HG03095 (cell line): ENCODE data around the gene LAGE3.

Experiments used
- ATAC-seq: cut with Tn5 transposase; IDR thresholded peaks from one replicate; pipeline ENCODE4 v1.9.1; 2021; ENCODE audit warnings: moderate library complexity; ENCODE audit not compliant: unreplicated experiment

LAGE3 gene

DNA sequence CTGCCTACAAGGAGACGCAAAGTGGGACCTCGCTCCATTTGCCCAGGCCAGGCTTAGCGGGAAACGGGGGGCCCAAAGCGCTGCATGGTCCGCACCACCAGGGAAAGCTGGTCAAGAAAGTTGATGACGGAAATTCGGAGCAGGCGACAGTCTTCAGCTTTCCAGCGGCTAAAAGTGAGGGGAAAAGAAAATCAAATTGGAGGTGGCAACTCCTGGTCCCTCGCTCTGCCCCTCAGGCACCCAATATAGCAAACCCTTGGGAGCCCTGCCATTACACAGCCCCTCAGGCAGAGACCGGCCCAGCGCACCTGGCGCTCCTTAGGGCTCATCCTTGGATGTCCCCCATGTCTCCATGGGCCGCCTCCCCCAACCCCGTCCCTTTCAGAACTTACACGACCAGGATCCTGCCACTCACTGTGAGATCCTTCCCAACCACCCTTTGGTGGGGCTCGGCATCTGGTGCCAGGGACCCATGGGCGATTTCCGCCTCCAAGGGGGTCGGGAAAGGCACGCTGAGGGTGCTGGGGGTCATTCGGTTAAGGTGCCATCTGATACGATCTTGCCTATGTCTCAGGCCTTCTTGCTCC lies 1.1 kb downstream of the LAGE3 start:
- no peak for ATAC-seq

DNA sequence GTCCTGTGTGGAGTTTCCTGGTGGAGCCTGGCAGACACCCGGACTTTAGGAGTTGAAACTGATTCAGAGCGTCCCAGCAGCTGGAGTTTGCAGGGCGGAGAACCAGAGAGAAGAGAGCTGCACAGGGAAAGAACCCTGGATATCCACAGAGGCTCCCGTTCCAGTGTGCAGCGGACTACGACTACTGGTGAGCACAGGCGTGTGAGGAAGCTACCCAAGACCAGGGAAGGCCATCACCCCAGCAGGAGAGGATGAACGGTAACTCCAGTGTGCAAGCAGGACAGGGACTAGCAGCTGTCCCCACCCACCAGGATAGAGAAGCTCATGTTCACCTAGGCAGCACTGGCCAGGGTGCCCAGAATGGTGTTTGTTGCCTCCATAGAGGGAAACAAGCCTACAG lies 2.3 kb downstream of the LAGE3 start:
- ATAC-seq: no peak

DNA sequence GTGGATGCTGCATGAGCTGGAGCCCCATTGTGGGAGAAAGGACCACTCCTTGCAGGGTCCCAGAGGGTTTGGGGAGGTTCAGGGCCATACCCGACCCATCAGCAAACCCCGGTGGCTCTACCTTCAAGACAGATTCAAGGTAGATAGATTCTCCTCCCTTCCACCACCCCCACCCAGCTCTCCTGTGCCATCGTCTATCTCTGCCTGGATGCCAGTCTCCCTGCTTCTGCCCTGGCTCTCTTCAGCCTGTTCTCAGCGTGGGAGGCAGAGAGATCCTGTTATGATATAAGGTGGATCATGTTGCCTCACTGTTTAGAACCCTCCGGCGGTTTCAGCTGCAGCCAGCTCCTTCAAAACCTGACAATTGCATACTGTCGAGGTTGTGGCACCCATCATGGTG lies 5.4 kb downstream of the LAGE3 start:
- no peak for ATAC-seq

DNA sequence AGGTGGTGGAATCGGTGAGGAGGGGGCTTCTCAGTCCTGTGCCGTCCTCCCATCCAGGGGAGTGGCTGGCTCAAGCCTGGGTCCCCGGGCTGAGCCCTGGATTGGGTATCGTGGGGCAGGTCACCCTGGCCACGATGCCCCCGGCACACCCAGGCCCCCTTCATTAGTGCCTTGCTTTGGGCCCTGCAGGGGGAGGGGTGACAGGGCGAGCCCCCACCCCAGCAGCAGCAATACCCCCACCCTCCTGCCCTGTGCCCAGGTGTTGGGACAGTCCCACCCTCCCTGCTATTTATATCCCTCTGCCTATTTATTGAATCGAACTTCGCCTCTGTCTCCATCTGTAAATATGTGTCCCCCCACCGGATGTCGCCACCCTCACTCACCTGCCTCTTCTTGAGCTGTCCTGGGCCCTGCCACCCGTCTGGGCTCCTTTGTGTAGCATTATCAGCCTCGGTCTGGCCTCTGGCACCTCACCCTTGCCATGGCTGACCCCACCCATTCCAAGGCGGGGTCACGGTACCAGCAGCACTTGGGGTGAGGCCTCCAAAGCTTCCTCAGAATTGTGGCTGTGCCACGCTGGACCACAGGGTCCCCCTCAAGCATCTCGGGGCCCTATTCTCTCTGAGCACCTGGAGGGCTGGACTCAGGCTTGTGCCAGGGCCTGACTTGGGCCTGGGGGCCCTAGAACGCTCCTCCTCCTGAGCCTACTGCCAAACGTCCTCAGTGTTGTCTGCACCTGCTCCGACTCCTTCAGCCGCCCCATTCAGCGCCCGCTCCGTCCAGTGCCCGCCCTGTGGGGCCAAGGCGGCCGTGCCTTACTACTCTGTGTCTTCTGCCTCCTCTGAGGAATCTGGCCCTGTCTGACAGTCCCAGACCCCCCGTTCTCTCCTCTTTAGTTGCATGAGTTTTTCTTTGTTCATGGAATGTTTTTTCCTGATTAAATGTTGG lies 6.1 kb downstream of the LAGE3 start:
- no peak for ATAC-seq

DNA sequence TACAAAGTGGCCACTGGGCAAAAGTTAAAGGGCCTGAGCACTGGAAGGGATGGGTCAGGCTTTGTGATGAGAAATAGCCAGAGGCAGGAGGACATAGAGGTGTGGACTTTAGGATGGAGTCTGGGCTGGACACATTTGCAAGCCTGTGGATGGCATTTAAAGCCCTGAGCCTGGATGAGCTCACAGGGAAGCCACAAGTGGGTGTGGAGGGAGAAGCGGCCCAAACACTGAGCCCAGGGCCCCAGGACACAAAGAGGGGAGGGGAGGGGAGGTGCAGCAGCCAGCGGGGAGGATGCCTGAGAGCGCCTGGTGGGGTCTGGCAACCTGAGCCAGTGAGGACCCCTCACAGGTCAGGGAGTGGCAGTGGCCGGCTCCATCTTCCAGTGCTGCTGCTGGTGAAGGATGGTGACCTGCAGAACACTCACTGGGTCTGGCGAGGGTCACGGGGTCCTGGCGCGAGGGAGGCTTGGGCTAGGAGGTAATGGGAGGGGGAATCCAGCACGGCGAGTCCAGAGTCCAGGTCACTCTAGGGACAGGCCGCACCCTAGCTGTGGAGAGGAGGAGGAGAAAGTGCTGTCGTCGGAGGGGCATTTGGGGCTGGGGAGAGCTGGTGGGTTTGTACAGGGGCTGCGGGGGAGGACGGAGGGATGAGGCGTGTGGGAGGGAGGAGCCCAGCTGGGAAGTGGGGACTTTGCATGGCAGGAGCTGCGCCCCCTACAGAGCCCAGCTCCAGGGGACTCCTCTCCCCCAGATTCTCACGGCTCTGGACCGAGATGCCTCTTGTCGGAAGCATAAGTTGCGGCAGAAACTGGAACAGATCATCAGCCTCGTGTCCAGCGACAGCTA lies 7.0 kb downstream of the LAGE3 start:
- ATAC-seq: no peak

DNA sequence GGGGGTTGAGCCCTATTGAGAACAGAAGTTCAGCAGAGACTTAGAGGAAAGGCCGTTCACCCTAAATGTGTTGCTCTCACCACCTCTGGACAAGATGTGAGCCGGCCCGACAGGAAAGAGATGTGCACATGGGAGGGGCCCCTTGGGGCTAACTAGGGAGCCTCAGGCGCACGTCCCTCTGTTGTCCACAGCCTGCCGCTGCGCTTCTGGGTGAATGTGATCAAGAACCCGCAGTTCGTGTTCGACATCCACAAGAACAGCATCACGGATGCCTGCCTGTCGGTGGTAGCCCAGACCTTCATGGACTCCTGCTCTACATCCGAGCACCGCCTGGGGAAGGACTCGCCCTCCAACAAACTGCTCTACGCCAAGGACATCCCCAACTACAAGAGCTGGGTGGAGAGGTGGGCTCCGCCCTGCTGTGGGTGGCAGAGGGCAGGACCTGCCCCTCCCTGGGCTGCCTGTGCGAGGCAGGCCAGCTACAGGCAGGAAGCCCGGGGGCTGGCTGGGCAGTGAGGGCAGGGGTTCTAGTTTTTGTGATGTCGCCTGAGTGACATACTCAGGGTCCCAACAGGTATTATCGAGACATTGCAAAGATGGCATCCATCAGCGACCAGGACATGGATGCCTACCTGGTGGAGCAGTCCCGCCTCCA lies 8.0 kb downstream of the LAGE3 start:
- no peak for ATAC-seq

DNA sequence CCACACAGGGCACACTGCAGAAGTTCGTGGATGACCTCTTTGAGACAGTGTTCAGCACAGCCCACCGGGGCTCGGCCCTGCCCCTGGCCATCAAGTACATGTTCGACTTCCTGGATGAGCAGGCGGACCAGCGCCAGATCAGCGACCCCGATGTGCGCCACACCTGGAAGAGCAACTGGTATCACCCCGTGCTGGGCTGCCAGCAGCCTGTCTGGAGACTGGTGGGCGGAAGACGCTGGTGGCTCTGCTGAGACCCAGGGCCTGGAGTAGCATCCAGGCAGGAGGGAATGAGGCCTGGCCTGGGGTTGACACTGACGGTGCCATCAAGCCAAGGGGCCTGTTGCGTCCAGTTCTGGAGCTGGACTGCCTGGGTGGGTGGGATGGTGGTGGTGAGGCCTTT lies 8.6 kb downstream of the LAGE3 start:
- no peak for ATAC-seq

DNA sequence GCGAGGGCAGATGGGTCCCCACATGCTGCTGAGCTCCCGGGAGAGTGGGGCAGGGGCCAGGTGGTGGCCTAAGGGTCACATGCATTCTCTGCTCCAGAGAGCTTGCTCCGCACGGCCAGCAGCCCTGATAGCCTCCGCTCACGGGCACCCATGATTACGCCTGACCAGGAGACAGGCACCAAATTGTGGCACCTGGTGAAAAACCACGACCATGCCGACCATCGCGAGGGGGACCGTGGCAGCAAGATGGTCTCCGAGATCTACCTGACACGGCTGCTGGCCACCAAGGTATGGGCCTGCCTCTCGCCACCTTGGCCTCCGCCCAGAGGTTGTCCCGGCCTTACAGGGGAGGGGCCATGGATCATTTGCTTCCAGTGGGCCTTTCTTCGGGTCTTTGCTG lies 9.2 kb downstream of the LAGE3 start:
- ATAC-seq: no peak

DNA sequence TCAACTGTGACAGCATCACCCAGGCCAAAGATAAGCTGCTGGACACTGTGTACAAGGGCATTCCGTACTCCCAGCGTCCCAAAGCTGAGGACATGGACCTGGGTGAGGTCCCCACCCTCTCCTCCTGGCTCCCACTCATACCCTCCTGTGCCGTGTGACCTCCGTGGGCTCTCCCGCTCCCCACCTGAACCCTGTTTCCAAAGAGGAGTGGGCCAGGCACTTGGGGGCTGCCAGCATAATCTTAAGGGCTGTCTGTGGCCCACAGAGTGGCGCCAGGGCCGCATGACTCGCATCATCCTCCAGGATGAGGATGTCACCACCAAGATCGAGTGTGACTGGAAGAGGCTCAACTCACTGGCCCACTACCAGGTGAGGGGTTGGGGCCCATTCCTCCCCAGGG lies 10.0 kb downstream of the LAGE3 start:
- ATAC-seq: no peak

DNA sequence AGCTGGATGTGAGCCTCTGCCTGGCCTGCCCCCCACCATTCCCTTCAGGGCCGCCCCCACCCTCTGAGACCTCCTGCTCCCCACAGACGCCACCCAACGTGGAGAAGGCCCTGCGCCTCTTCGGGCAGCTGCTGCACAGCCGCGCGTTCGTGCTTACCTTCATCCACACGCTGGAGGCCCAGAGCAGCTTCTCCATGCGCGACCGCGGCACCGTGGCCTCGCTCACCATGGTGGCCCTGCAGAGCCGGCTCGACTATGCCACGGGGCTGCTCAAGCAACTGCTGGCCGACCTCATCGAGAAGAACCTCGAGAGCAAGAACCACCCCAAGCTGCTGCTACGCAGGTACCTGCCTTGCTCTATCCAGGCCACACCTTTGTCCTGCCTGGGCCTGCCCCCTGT lies 10.9 kb downstream of the LAGE3 start:
- ATAC-seq: no peak

DNA sequence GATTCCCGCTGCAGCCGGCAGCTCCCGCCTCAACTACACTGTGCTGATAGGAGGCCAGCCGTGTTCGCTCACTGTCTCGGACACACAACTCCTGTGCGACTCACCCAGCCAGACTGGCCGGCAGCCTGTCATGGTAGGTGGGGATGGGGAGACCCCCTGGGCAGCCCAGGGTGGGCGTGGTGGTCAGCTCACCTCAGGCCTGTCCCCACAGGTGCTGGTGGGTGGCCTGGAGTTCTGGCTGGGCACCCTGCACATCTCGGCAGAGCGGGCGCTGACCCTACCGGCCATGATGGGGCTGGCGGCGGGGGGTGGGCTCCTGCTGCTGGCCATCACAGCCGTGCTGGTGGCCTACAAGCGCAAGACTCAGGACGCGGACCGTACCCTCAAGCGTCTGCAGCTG lies 11.5 kb downstream of the LAGE3 start:
- ATAC-seq: no peak

DNA sequence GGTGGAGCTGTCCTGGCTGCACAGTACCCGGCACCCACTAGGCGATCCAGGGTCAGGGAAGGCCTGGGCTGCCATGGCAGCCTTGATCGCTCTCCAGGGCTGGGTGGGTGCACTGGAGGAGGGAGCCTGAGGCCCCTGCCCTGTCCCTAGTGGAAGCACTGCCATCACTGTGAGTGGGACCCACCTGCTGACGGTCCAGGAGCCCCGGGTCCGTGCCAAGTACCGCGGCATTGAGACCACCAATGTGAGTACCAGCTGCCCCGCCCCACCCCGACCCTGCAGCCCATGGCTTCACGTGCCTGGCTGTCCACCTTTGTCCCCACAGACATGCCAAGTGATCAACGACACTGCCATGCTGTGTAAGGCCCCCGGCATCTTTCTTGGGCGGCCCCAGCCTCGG lies 12.2 kb downstream of the LAGE3 start:
- ATAC-seq: no peak

DNA sequence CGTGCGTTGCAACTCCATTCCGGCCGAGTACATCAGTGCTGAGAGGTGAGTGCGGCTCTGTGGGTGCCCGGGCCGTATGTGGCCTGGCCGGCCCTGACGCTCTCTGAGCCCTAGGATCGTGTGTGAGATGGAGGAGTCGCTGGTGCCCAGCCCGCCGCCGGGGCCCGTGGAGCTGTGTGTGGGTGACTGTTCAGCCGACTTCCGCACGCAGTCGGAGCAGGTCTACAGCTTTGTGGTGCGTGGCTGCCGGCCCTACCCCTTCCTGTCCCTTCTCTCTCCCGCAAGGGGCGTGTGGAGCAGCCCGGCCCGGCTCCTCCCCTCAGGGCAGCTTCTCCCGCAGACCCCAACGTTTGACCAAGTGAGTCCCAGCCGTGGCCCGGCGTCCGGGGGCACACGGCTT lies 13.0 kb downstream of the LAGE3 start:
- ATAC-seq: no peak

DNA sequence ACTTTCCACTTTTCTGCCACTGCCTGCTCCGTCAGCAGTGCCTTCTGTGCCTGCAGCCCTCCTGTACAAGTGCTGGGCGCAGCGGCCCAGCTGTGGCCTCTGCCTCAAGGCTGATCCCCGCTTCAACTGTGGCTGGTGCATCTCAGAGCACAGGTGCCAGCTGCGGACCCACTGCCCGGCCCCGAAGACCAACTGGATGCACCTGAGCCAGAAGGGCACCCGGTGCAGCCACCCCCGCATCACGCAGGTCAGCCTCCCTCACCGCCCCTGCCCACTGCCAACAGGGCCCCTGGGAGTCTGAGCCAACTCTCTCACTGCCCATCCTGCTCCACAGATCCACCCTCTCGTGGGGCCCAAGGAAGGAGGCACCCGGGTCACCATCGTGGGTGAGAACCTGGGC lies 13.5 kb downstream of the LAGE3 start:
- no peak for ATAC-seq

DNA sequence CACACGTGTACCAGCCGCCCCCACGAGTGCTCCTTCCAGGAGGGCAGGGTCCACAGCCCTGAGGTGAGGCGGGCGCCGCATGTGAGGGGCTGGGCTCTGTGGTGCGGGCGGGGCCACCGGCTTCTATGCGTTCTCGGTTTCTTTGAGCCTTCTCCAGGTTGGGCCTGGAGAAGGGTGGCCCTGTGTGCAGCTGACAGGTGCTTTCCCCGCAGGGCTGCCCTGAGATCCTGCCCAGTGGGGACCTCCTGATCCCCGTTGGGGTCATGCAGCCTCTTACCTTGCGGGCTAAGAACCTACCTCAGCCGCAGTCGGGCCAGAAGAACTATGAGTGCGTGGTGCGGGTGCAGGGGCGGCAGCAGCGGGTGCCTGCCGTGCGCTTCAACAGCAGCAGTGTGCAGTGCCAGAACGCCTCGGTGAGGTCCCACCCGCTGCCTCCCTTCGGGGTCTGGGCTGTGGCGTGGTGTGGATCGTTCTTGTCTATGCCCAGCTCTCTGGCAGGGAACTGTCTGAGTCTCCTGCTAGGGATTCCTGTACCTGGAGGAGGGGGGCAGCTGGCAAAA lies 14.2 kb downstream of the LAGE3 start:
- ATAC-seq: no peak

DNA sequence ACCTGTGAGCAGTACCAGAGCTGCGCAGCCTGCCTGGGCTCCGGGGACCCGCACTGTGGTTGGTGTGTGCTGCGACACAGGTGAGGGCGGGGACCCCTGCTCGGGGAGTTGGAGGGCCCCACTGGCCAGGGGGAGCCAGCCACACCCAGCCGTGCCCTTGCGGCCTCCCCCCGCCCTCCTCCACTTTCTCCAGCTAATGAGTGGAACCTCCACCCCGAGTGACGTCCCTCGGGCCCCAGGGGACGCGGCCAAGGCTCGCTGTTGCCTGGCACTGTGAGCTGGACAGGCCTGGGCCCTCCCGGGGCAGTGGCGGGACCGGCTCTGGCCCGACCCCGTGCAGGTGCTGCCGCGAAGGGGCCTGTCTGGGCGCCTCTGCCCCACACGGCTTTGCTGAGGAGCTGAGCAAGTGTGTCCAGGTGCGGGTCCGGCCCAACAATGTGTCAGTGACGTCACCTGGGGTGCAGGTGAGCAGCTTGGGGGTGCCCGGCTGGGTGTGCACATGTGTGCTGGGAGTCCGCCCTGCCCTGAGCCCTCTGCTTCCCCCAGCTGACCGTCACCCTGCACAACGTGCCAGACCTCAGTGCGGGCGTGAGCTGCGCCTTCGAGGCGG lies 15.4 kb downstream of the LAGE3 start:
- no peak for ATAC-seq

DNA sequence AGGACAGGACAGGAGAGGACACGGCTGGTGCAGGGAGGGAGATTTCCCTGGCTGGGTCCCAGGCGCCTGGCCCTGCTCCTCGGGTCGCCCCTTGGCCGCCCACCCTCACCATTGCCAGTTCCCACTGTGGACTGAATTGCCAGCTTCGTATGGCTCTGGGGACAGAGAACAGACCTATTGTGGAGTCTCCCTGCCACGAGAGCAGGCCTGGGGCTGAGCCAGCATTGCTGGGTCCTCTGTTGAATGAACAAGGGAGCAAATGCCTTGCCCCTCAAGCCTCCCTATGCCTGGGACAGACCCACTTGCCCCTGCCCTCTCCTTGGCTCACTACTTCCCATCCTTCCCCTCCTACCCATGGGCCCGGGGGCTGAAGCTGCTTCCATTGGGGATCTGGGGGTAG lies 16.7 kb downstream of the LAGE3 start:
- no peak for ATAC-seq

DNA sequence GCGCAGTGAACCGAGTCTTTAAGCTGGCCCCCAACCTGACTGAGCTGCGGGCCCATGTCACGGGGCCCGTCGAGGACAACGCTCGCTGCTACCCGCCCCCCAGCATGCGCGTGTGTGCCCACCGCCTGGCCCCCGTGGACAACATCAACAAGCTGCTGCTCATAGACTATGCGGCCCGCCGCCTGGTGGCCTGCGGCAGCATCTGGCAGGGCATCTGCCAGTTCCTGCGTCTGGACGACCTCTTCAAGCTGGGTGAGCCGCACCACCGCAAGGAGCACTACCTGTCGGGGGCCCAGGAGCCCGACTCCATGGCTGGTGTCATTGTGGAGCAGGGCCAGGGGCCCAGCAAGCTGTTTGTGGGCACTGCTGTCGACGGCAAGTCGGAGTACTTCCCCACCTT lies 18.8 kb downstream of the LAGE3 start:
- ATAC-seq: no peak

DNA sequence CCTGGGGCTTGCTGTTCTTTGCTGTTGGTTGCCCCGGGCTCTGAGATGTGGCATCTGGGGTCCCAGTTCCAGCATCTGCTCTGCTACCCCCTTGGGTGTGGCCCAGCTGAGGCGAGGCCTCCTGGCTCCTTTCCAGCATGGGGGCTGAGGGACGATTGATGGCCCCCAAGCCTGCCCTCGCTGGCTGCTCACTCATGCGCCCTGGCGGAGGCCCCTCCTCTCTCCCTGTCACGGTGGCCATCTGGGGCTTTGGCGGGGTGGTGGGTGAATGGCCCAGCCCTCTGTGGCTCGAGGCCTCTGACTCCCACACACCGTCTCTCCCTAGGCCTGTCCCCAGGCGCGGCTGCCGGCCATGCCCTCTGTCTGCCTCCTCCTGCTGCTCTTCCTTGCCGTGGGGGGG lies 19.2 kb downstream of the LAGE3 start:
- no peak for ATAC-seq

DNA sequence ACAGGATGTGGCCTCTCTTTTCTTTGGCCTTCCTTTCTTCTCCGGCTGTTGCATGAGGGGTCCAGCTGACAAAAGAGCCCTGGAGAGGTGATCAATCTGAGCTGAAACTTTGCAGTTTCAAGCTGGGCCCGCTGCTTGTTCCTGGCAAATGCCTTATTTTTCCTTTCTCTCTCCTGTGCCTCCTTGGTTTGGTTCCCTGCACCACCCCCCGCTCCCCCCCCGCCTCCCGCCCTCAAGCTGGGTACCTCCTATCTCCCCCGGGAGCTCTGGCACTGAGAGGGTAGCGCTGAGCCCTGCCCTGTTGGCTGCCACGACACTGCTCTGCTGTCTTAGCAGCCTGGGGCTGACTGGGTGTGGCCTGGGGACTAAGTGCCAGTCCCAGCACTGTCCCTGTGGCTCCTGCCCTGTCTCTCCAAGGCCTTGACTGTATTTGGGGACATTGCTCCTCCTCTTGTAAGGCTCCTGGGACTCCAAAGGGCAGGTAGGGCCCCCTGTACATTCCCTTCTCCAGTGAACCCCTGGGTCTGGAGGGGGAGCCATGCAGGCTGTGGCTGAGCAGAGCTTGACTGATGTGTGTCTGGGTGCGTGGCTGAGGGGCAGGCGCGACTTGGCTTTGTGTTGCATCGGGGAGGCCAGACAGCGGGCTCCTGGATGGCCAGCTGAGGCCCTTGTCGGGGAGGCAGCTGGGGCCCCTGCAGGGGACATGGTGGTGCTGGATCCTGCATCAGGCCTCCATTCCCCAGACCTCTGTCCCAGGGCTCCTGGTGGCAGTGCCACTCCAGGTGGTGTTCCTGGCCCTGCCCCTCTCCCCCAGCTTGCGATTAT lies 19.9 kb downstream of the LAGE3 start:
- ATAC-seq: no peak
